HEK293T (cell line): ENCODE results near the gene HLA-DQB1.

Experiments
- CTCF ChIA-PET: fragments of 350-600 bp; formaldehyde crosslinking; extraction: SDS; loops from one replicate; lab custom pipeline; 2021; ENCODE audit warnings: antibody characterized with exemption, inconsistent platforms; lab: Yijun Ruan, JAX
- POLR2A ChIA-PET: fragments of 350-600 bp; formaldehyde crosslinking; extraction: SDS; loops from one replicate; lab custom pipeline; 2020; ENCODE audit warnings: antibody characterized with exemption, inconsistent platforms; lab: Yijun Ruan, JAX
- DNase-seq: peaks from one replicate; pipeline ENCODE4 v3.0.0; 2012; ENCODE audit warnings: mixed read lengths; ENCODE audit errors: extremely low spot score
- ARNT ChIP-seq: fragments of 450-650 bp; IDR thresholded peaks from 2 replicates; pipeline ENCODE4 v1.6.1; 2017; ENCODE audit warnings: mild to moderate bottlenecking
- BHLHE40 ChIP-seq: fragments of 450-650 bp; IDR thresholded peaks from 2 replicates; pipeline ENCODE4 v1.6.1; 2016; ENCODE audit warnings: mild to moderate bottlenecking, moderate library complexity, borderline replicate concordance
- CTBP1 ChIP-seq: fragments of 450-650 bp; IDR thresholded peaks from 2 replicates; pipeline ENCODE4 v1.6.1; 2016; ENCODE audit warnings: borderline replicate concordance
- ELF4 ChIP-seq: fragments of 450-650 bp; IDR thresholded peaks from 2 replicates; pipeline ENCODE4 v1.6.1; 2017; ENCODE audit warnings: antibody characterized with exemption
- FOXA1 ChIP-seq: fragments of 450-650 bp; IDR thresholded peaks from 2 replicates; pipeline ENCODE4 v1.6.1; 2016; ENCODE audit warnings: mild to moderate bottlenecking
- FOXK2 ChIP-seq: fragments of 450-650 bp; IDR thresholded peaks from 2 replicates; pipeline ENCODE4 v1.6.1; 2016; ENCODE audit warnings: mild to moderate bottlenecking
- FOXM1 ChIP-seq: fragments of 450-650 bp; IDR thresholded peaks from 2 replicates; pipeline ENCODE4 v1.6.1; 2017; ENCODE audit warnings: mild to moderate bottlenecking, borderline replicate concordance
- HDGF ChIP-seq: fragments of 450-650 bp; IDR thresholded peaks from 2 replicates; pipeline ENCODE4 v1.6.1; 2017; ENCODE audit warnings: antibody characterized with exemption, borderline replicate concordance
- L3MBTL2 ChIP-seq: fragments of 450-650 bp; conservative IDR thresholded peaks from 2 replicates; pipeline ENCODE4 v1.6.1; 2016; ENCODE audit warnings: mild to moderate bottlenecking
- LEF1 ChIP-seq: fragments of 450-650 bp; IDR thresholded peaks from 2 replicates; pipeline ENCODE4 v1.6.1; 2017; ENCODE audit warnings: mild to moderate bottlenecking, borderline replicate concordance
- NFRKB ChIP-seq: fragments of 450-650 bp; IDR thresholded peaks from 2 replicates; pipeline ENCODE4 v1.6.1; 2016; ENCODE audit warnings: mild to moderate bottlenecking, moderate library complexity
- SP1 ChIP-seq: fragments of 450-650 bp; IDR thresholded peaks from 2 replicates; pipeline ENCODE4 v1.6.1; 2017
- SUZ12 ChIP-seq: fragments of 450-650 bp; IDR thresholded peaks from 2 replicates; pipeline ENCODE4 v1.6.1; 2016; ENCODE audit warnings: mild to moderate bottlenecking
- TARDBP ChIP-seq: fragments of 450-650 bp; IDR thresholded peaks from 2 replicates; pipeline ENCODE4 v1.6.1; 2016
- ZNF384 ChIP-seq: fragments of 450-650 bp; IDR thresholded peaks from 2 replicates; pipeline ENCODE4 v1.6.1; 2016
- TF ChIP-seq, protein P1 (sequence below): fragments of 450-650 bp; IDR thresholded peaks from 2 replicates; pipeline ENCODE4 v1.6.1; 2016

The HLA-DQB1 gene

DNA sequence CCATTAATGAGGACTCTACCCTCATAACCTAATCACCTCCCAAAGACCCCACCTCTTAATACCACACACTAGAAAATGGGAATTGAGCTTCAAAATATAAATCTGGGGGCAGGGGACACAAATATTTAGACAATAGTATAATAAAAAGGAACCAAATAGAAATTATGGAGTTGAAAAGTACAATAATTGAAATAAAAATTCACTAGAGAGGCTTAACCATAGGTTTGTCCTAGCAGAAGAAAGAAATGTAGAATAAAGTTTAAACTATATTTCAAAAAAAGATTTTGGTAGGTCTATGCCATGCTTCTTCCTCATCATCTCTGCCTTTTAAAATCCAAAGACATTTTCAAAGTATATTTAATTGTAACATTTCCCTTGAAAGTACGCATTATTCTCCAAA is 48.7 kb downstream of the HLA-DQB1 start:
- POLR2A ChIA-PET = no interaction called here
- TF ChIP-seq, protein P1, sequence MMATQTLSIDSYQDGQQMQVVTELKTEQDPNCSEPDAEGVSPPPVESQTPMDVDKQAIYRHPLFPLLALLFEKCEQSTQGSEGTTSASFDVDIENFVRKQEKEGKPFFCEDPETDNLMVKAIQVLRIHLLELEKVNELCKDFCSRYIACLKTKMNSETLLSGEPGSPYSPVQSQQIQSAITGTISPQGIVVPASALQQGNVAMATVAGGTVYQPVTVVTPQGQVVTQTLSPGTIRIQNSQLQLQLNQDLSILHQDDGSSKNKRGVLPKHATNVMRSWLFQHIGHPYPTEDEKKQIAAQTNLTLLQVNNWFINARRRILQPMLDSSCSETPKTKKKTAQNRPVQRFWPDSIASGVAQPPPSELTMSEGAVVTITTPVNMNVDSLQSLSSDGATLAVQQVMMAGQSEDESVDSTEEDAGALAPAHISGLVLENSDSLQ = no peak
- no peak for TF ChIP-seq TARDBP
- no peak for TF ChIP-seq FOXA1
- TF ChIP-seq LEF1 = no peak
- TF ChIP-seq NFRKB = no peak
- TF ChIP-seq SUZ12 = no peak
- TF ChIP-seq SP1 = no peak
- TF ChIP-seq ZNF384 = no peak
- no peak for TF ChIP-seq CTBP1
- no peak for TF ChIP-seq BHLHE40
- no peak for TF ChIP-seq L3MBTL2
- TF ChIP-seq FOXM1 = no peak
- TF ChIP-seq HDGF = no peak
- DNase-seq = no peak
- CTCF ChIA-PET = no interaction called here

DNA sequence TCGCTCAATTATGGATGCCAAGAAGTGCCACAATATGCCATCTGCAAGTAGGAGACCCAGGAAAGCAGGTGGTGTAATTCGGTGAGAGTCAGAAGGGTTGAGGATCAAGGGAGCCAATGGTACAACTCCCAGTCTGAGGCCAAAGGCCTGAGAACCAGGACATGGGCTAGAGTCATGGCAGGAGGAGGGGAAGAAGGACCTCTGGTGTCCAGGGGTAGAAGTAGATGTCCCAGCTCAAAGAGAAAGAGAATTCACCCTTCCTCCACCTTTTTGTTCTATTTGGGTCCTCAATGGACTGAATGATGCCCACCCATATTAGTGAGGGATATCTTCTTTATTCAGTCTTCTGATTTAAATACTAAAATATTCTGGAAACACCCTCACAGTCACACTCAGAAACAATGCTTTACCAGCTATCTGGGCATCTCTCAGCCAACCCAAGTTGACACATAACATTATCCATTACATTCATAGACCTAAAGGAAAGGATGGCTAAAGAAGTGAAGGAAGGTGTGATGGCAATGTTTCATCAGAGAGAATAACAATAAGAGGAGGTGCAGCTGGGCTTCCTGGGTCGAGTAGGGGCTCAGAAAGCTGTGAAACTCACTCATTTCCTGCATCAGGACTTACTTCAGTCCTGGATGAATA is 50.4 kb downstream of the HLA-DQB1 start:
- POLR2A ChIA-PET = no interaction called here
- DNase-seq = no peak
- TF ChIP-seq FOXM1 (no peak), SP1 (no peak), NFRKB (no peak), ZNF384 (no peak), FOXK2 (no peak)
- TF ChIP-seq, protein P1 = no peak
- CTCF ChIA-PET = interaction anchor here (1.0 kb wide), 2 partner anchors 185 to 200 kb away, joined by 3 read pairs; no protein-coding TSS in a partner anchor

DNA sequence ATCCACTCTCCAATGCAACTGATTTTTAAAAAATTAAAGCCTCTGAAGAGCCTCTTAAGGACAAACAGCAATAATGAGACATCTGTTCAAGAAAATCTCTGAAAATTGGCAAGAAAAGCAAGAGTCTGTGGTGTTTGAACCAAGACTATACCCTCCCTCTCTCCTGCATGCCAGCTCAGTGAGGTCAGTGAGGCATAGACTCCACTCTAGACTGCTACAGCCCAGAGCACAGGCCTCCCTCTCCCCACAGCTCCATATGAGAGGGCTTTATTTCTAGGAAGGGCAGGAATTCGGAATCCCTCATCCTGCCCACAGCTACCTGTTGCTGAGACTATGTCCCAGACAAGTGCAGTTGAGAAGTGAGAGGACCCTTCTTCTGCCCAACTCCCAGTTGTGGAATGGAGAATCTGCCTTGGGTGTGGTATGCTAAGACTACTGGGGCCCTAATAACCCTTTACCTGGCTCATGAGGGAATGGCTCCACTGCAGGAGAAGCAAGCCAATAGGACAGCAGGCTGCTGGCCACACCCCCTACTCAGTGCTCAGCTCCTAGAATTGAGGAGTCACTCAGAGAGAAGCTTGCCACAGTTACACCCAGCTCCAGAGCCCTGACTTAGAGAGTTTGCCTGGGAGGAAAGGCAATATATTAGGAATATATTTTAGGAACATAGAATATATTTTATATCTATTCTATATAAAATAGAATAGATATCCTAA is 51.9 kb downstream of the HLA-DQB1 start:
- TF ChIP-seq BHLHE40 = no peak
- TF ChIP-seq CTBP1 = no peak
- no peak for TF ChIP-seq NFRKB
- TF ChIP-seq, protein P1 = no peak
- TF ChIP-seq LEF1 = no peak
- no peak for TF ChIP-seq FOXK2
- no peak for TF ChIP-seq SP1
- no peak for TF ChIP-seq TARDBP
- TF ChIP-seq ARNT = no peak
- no peak for TF ChIP-seq FOXM1
- POLR2A ChIA-PET = no interaction called here
- DNase-seq = no peak
- CTCF ChIA-PET = interaction anchor here (1.5 kb wide), 1 partner anchor 8 kb away, joined by 3 read pairs; no protein-coding TSS in a partner anchor

DNA sequence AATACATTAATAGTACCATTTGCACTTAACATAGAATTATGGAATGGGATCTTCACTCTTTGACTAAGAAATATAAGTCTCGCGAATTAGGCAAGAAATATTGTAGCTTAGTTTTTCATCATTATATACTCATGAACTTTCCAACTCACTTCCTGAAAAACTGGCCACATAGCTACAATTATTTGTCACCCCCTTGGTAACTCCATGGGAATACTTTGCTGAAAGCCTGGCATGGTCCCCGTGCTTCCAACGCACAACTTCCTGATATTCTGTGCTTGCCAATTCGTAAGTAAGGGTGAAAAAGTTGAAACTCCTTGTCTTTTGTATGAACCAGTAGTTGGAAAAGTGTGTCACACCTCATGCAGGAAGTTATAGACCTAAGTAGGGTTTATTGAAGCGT is 53.0 kb downstream of the HLA-DQB1 start:
- no peak for DNase-seq
- ChIA-PET CTCF (interaction anchor here (1.5 kb wide), 1 partner anchor 9 kb away, joined by 3 read pairs; no protein-coding TSS in a partner anchor), POLR2A (no interaction called here)
- TF ChIP-seq SP1 (no peak), ELF4 (no peak), ZNF384 (no peak), FOXK2 (no peak), TARDBP (no peak), HDGF (no peak), L3MBTL2 (no peak), FOXM1 (no peak), FOXA1 (no peak), CTBP1 (no peak), SUZ12 (no peak), NFRKB (no peak), ARNT (no peak), LEF1 (no peak), BHLHE40 (no peak)
- TF ChIP-seq, protein P1 = no peak

DNA sequence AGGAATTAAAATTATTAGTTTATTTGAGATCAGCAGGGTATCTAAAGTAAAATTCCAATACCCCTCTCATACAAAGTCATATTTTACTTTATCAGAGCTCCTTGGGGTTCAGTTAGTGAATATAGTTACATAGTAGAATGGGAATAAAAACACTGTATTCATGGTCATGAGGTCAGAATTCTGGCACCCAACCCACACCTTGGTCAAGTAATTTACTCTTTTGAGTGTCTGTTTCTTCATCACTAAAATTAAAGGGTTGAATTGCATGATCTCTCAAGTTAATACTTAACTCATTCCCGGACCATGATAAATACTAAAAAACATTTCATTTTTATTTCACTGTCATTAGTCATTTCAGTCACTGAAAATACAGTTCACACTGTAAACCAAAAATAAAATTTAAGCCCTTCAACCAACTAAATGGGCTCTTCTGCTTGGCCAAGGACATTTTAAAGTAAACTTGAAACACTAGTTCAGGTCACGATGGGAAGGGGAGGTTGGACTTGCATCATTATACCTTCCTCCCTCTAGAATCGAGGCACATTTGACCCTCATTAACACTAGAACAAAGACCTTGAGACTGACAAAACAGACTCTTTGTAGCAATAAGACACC is 55.7 kb downstream of the HLA-DQB1 start:
- POLR2A ChIA-PET = no interaction called here
- CTCF ChIA-PET = no interaction called here
- DNase-seq = no peak
- no peak for TF ChIP-seq NFRKB
- TF ChIP-seq LEF1 = no peak
- TF ChIP-seq SP1 = no peak
- TF ChIP-seq FOXK2 = no peak
- TF ChIP-seq CTBP1 = no peak
